IPS-11a (cell line): Measurements from ENCODE around the gene PXT1.
"Not testable (repeated sequence)": the region's sequence is repeated elsewhere in the genome, so short reads cannot be mapped to it uniquely, and the experiment has no call there.

Experiments used
- H3K4me3 ChIP-seq: one replicate; pipeline ENCODE4 v1.5.1; 2013; ENCODE audit warnings: low read depth, low read length, control low read depth

Gene PXT1

GRCh38 chr6:36442671-36443470 is at the start of gene PXT1, which contains the start of gene KCTD20:
Gene PXT1, minus strand, starts transcription at chr6:36442854. Its CDS starts 16,772 bp downstream, at chr6:36426082.
Gene KCTD20, plus strand, starts transcription at chr6:36443000. Its CDS starts 27,098 bp downstream, at chr6:36470098.
- peak within 1 kb of the TSS; percentile 81 for H3K4me3 ChIP-seq

- no peak overlapping the region for H3K4me3 ChIP-seq
Observed at GRCh38 chr6:36492092-36492491, 49.4 kb upstream of the PXT1 start.

- no peak overlapping the region for H3K4me3 ChIP-seq
Observed at GRCh38 chr6:36491378-36491965, 48.8 kb upstream of the PXT1 start.

- no peak overlapping the region for H3K4me3 ChIP-seq
Observed at GRCh38 chr6:36489426-36489825, 46.8 kb upstream of the PXT1 start.

- H3K4me3 ChIP-seq: no peak overlapping the region
Observed at GRCh38 chr6:36488221-36488620, 45.6 kb upstream of the PXT1 start.

- no peak overlapping the region for H3K4me3 ChIP-seq
Observed at GRCh38 chr6:36487698-36488097, 45.0 kb upstream of the PXT1 start.

- no peak overlapping the region for H3K4me3 ChIP-seq
Observed at GRCh38 chr6:36484736-36485135, 42.1 kb upstream of the PXT1 start.

GRCh38 chr6:36483326-36483725 is 40.7 kb upstream of the PXT1 start:
- H3K4me3 ChIP-seq: not testable (repeated sequence)

GRCh38 chr6:36479256-36479655 is 36.6 kb upstream of the PXT1 start:
- no peak overlapping the region for H3K4me3 ChIP-seq

- no peak overlapping the region for H3K4me3 ChIP-seq
Observed at GRCh38 chr6:36478051-36478526, 35.4 kb upstream of the PXT1 start.

GRCh38 chr6:36469946-36470345 is 27.3 kb upstream of the PXT1 start:
- no peak overlapping the region for H3K4me3 ChIP-seq

GRCh38 chr6:36469148-36469661 is 26.6 kb upstream of the PXT1 start:
- no peak overlapping the region for H3K4me3 ChIP-seq

GRCh38 chr6:36467625-36468024 is 25.0 kb upstream of the PXT1 start:
- H3K4me3 ChIP-seq: no peak overlapping the region

GRCh38 chr6:36464233-36464632 is 21.6 kb upstream of the PXT1 start:
- no peak overlapping the region for H3K4me3 ChIP-seq

- H3K4me3 ChIP-seq: no peak overlapping the region
Observed at GRCh38 chr6:36463676-36464075, 21.0 kb upstream of the PXT1 start.

GRCh38 chr6:36461646-36462045 is 19.0 kb upstream of the PXT1 start:
- H3K4me3 ChIP-seq: no peak overlapping the region

GRCh38 chr6:36460916-36461315 is 18.3 kb upstream of the PXT1 start:
- no peak overlapping the region for H3K4me3 ChIP-seq

GRCh38 chr6:36459501-36459900 is 16.8 kb upstream of the PXT1 start:
- H3K4me3 ChIP-seq: no peak overlapping the region

GRCh38 chr6:36455486-36456027 is 12.9 kb upstream of the PXT1 start:
- no peak overlapping the region for H3K4me3 ChIP-seq

GRCh38 chr6:36452897-36453296 is 10.2 kb upstream of the PXT1 start:
- H3K4me3 ChIP-seq: not testable (repeated sequence)

- H3K4me3 ChIP-seq: not testable (repeated sequence)
Observed at GRCh38 chr6:36449173-36449572, 6.5 kb upstream of the PXT1 start.

GRCh38 chr6:36445621-36446020 is 3.0 kb upstream of the PXT1 start:
- no peak overlapping the region for H3K4me3 ChIP-seq
